Measurements from ENCODE around the gene MAP7. TPM values are rescaled to one million over a fixed set of nuclear protein-coding genes. Genes with fewer than 3 reads are reported as not detected.
"Not testable (repeated sequence)": the region's sequence is repeated elsewhere in the genome, so short reads cannot be mapped to it uniquely, and the experiment has no call there.

MAP7 gene
- total RNA-seq, 1 experiment from 2014 or later: 33.7 TPM

GRCh38 chr6:136487759-136488425 is 62.3 kb downstream of the MAP7 start:
- no peaks in the 10 kb centered on the region for H3K27me3 ChIP-seq (ENCODE audit: insufficient read depth, low read depth)
- DNase-seq: no peak
- H3K9me3 ChIP-seq (ENCODE audit: insufficient read depth, low read depth): no peaks in the 10 kb centered on the region
- H2AFZ ChIP-seq: no peak overlapping the region
- H3K79me2 ChIP-seq (ENCODE audit: low read depth): peaks cover 12% of the 10 kb centered on the region; the same call in 1 of the 2 replicates
- CTCF ChIA-PET: no interaction called here
- H3K36me3 ChIP-seq (ENCODE audit: low read depth): no peaks in the 10 kb centered on the region
- POLR2A ChIA-PET (ENCODE audit: unreplicated experiment): no interaction called here
- TF ChIP-seq EZH2 (IDR thresholded peaks at IDR 0.05; ENCODE audit: low read depth): no peak
- no peak for TF ChIP-seq CTCF (conservative IDR thresholded peaks at IDR 0.05)
- no peak overlapping the region for H3K27ac ChIP-seq
- H3K9me2 ChIP-seq (ENCODE audit: insufficient read depth): no peaks in the 10 kb centered on the region
- BruUV-seq (replicated peaks): no TSS peak
- H4K20me1 ChIP-seq (ENCODE audit: insufficient read depth): no peaks in the 10 kb centered on the region; the same call in none of the 2 replicates
- H3K4me1 ChIP-seq (replicated peaks; ENCODE audit: insufficient read depth): no peaks in the 10 kb centered on the region
- no peak overlapping the region for H3K4me3 ChIP-seq
- intact Hi-C loops (cut with micrococcal nuclease; ENCODE audit: unreplicated experiment): no loop called here
- H3K4me2 ChIP-seq: no peak overlapping the region
- 0 out of 2 replicates have a peak, but pooled peaks cover 6% of the 10 kb centered on the region for H3F3A ChIP-seq (ENCODE audit: insufficient read depth, low read depth)

- no peaks in the 10 kb centered on the region for H3K9me2 ChIP-seq (ENCODE audit: insufficient read depth)
- DNase-seq: no peak
- H3K27ac ChIP-seq: no peak overlapping the region
- H3K27me3 ChIP-seq (ENCODE audit: insufficient read depth, low read depth): no peaks in the 10 kb centered on the region
- no TSS peak for BruUV-seq (replicated peaks)
- H3K36me3 ChIP-seq (ENCODE audit: low read depth): no peaks in the 10 kb centered on the region
- ChIA-PET CTCF (no interaction called here), POLR2A (ENCODE audit: unreplicated experiment) (interaction anchor here (0.6 kb wide), 1 partner anchor 143 kb away, joined by 3 read pairs; no protein-coding TSS in a partner anchor)
- no peak overlapping the region for H3K4me2 ChIP-seq
- TF ChIP-seq CTCF (conservative IDR thresholded peaks at IDR 0.05) (no peak), EZH2 (IDR thresholded peaks at IDR 0.05; ENCODE audit: low read depth) (no peak)
- H2AFZ ChIP-seq: no peak overlapping the region
- no peaks in the 10 kb centered on the region for H3K4me1 ChIP-seq (replicated peaks; ENCODE audit: insufficient read depth)
- H4K20me1 ChIP-seq (ENCODE audit: insufficient read depth): no peaks in the 10 kb centered on the region; the same call in none of the 2 replicates
- H3F3A ChIP-seq (ENCODE audit: insufficient read depth, low read depth): 0 out of 2 replicates have a peak, but pooled peaks cover 6% of the 10 kb centered on the region
- H3K4me3 ChIP-seq: no peak overlapping the region
- intact Hi-C loops (cut with micrococcal nuclease; ENCODE audit: unreplicated experiment): no loop called here
- no peaks in the 10 kb centered on the region for H3K9me3 ChIP-seq (ENCODE audit: insufficient read depth, low read depth)
- peaks cover 17% of the 10 kb centered on the region; the same call in 1 of the 2 replicates for H3K79me2 ChIP-seq (ENCODE audit: low read depth)
Observed at GRCh38 chr6:136486357-136486756, 63.9 kb downstream of the MAP7 start.

- H4K20me1 ChIP-seq (ENCODE audit: insufficient read depth): peaks cover 6% of the 10 kb centered on the region
- H3F3A ChIP-seq (ENCODE audit: insufficient read depth, low read depth): 0 out of 2 replicates have a peak, but pooled peaks cover 6% of the 10 kb centered on the region
- H3K4me2 ChIP-seq: no peak overlapping the region
- ChIA-PET POLR2A (ENCODE audit: unreplicated experiment) (no interaction called here), CTCF (no interaction called here)
- no TSS peak for BruUV-seq (replicated peaks)
- TF ChIP-seq EZH2 (IDR thresholded peaks at IDR 0.05; ENCODE audit: low read depth) (no peak), CTCF (conservative IDR thresholded peaks at IDR 0.05) (no peak)
- no peaks in the 10 kb centered on the region for H3K36me3 ChIP-seq (ENCODE audit: low read depth)
- H3K79me2 ChIP-seq (ENCODE audit: low read depth): peaks cover 24% of the 10 kb centered on the region
- H3K4me1 ChIP-seq (replicated peaks; ENCODE audit: insufficient read depth): no peaks in the 10 kb centered on the region
- H3K4me3 ChIP-seq: no peak overlapping the region
- H3K9me3 ChIP-seq (ENCODE audit: insufficient read depth, low read depth): no peaks in the 10 kb centered on the region; the same call in 1 of the 2 replicates
- H3K9me2 ChIP-seq (ENCODE audit: insufficient read depth): no peaks in the 10 kb centered on the region
- intact Hi-C loops (cut with micrococcal nuclease; ENCODE audit: unreplicated experiment): no loop called here
- no peak overlapping the region for H3K27ac ChIP-seq
- H2AFZ ChIP-seq: no peak overlapping the region
- H3K27me3 ChIP-seq (ENCODE audit: insufficient read depth, low read depth): no peaks in the 10 kb centered on the region
- DNase-seq: no peak
Observed at GRCh38 chr6:136483906-136484305, 66.3 kb downstream of the MAP7 start.

- Histone ChIP-seq H3K79me2 (ENCODE audit: low read depth) (peaks cover 29% of the 10 kb centered on the region), H4K20me1 (ENCODE audit: insufficient read depth) (peaks cover 13% of the 10 kb centered on the region)
- H3K4me2 ChIP-seq; POLR2A ChIA-PET (ENCODE audit: unreplicated experiment); H3F3A ChIP-seq (ENCODE audit: insufficient read depth, low read depth); H3K4me1 ChIP-seq (replicated peaks; ENCODE audit: insufficient read depth); H3K9me2 ChIP-seq (ENCODE audit: insufficient read depth); H2AFZ ChIP-seq; intact Hi-C loops (cut with micrococcal nuclease; ENCODE audit: unreplicated experiment); BruUV-seq (replicated peaks); H3K36me3 ChIP-seq (ENCODE audit: low read depth); DNase-seq; CTCF ChIA-PET; H3K27me3 ChIP-seq (ENCODE audit: insufficient read depth, low read depth); H3K4me3 ChIP-seq; H3K27ac ChIP-seq; H3K9me3 ChIP-seq (ENCODE audit: insufficient read depth, low read depth): not testable (repeated sequence)
Observed at GRCh38 chr6:136483005-136483404, 67.2 kb downstream of the MAP7 start.

Measured in PC-9 (cell line).